ENCODE measurements around the gene LRFN4. TPM values are rescaled to one million over a fixed set of nuclear protein-coding genes. Genes with fewer than 3 reads are reported as not detected.

The LRFN4 gene
- total and polyA plus RNA-seq, 2 of the 8 experiments (the other 6 are each of a cell fraction or from before 2014, with no cell fraction given) = 49.8 to 64.3 TPM

- TF ChIP-seq CHD7 (IDR thresholded peaks at IDR 0.05; ENCODE audit: insufficient replicate concordance, low read length) (no peak), ATF2 (IDR thresholded peaks at IDR 0.05; ENCODE audit: low read length) (no peak), KDM1A (IDR thresholded peaks at IDR 0.05; ENCODE audit: borderline replicate concordance, low read length) (no peak)
Measured at GRCh38 chr11:66866007-66866406, 9.1 kb downstream of the LRFN4 start (continued).

Measured in H1 (cell line).